ENCODE results near the gene SBDS. TPM values are rescaled to one million over a fixed set of nuclear protein-coding genes. Genes with fewer than 3 reads are reported as not detected.
"Not testable (repeated sequence)": the region's sequence is repeated elsewhere in the genome, so short reads cannot be mapped to it uniquely, and the experiment has no call there.

SBDS gene
- total RNA-seq, 1 experiment from 2014 or later: 17.5 TPM

GRCh38 chr7:67022511-67022910 lies 27.1 kb upstream of the SBDS start:
- Histone ChIP-seq H3K79me2 (ENCODE audit: low read length) (peaks cover 3% of the 10 kb centered on the region; the same call in 1 of the 2 replicates), H3K36me3 (ENCODE audit: insufficient read depth, low read length) (peaks cover 12% of the 10 kb centered on the region; the same call in 1 of the 2 replicates), H3K4me1 (ENCODE audit: low read length) (no peaks in the 10 kb centered on the region), H2AFZ (ENCODE audit: low read length) (no peak overlapping the region), H4K20me1 (ENCODE audit: insufficient read depth, low read depth, low read length) (no peaks in the 10 kb centered on the region), H3K4me2 (ENCODE audit: low read depth, low read length, poor library complexity, severe bottlenecking) (no peak overlapping the region), H3K9me2 (replicated peaks; ENCODE audit: insufficient read depth, low read length) (no peaks in the 10 kb centered on the region), H3K27me3 (ENCODE audit: low read length) (no peaks in the 10 kb centered on the region), H3K4me3 (ENCODE audit: low read length) (no peak overlapping the region), H3K27ac (ENCODE audit: low read length) (no peak overlapping the region), H3K9me3 (ENCODE audit: low read length) (no peaks in the 10 kb centered on the region), H3K9ac (ENCODE audit: low read length) (no peak overlapping the region)
- DNase-seq: no peak

GRCh38 chr7:67021260-67021659 lies 25.9 kb upstream of the SBDS start:
- no peak for DNase-seq
- peaks cover 3% of the 10 kb centered on the region; the same call in 1 of the 2 replicates for H3K79me2 ChIP-seq (ENCODE audit: low read length)

GRCh38 chr7:67019562-67020390 lies 24.4 kb upstream of the SBDS start:
- H2AFZ ChIP-seq (ENCODE audit: low read length): no peak overlapping the region
- no peaks in the 10 kb centered on the region for H3K27me3 ChIP-seq (ENCODE audit: low read length)
- H3K4me2 ChIP-seq (ENCODE audit: low read depth, low read length, poor library complexity, severe bottlenecking): no peak overlapping the region
- no peaks in the 10 kb centered on the region for H3K9me2 ChIP-seq (replicated peaks; ENCODE audit: insufficient read depth, low read length)
- H4K20me1 ChIP-seq (ENCODE audit: insufficient read depth, low read depth, low read length): no peaks in the 10 kb centered on the region
- no peak for DNase-seq
- H3K4me1 ChIP-seq (ENCODE audit: low read length): no peaks in the 10 kb centered on the region
- H3K9ac ChIP-seq (ENCODE audit: low read length): no peak overlapping the region
- H3K36me3 ChIP-seq (ENCODE audit: insufficient read depth, low read length): peaks cover 12% of the 10 kb centered on the region; the same call in 1 of the 2 replicates
- H3K9me3 ChIP-seq (ENCODE audit: low read length): no peaks in the 10 kb centered on the region
- H3K79me2 ChIP-seq (ENCODE audit: low read length): peaks cover 3% of the 10 kb centered on the region; the same call in 1 of the 2 replicates
- no peak overlapping the region for H3K4me3 ChIP-seq (ENCODE audit: low read length)
- H3K27ac ChIP-seq (ENCODE audit: low read length): no peak overlapping the region

More at GRCh38 chr7:67021260-67021659, 25.9 kb upstream of the SBDS start:
- Histone ChIP-seq H3K27me3 (ENCODE audit: low read length) (no peaks in the 10 kb centered on the region), H3K9me3 (ENCODE audit: low read length) (no peaks in the 10 kb centered on the region), H3K27ac (ENCODE audit: low read length) (no peak overlapping the region), H3K4me3 (ENCODE audit: low read length) (no peak overlapping the region), H3K4me2 (ENCODE audit: low read depth, low read length, poor library complexity, severe bottlenecking) (no peak overlapping the region), H3K9ac (ENCODE audit: low read length) (no peak overlapping the region), H2AFZ (ENCODE audit: low read length) (no peak overlapping the region), H3K9me2 (replicated peaks; ENCODE audit: insufficient read depth, low read length) (no peaks in the 10 kb centered on the region), H3K36me3 (ENCODE audit: insufficient read depth, low read length) (peaks cover 12% of the 10 kb centered on the region; the same call in 1 of the 2 replicates), H3K4me1 (ENCODE audit: low read length) (no peaks in the 10 kb centered on the region), H4K20me1 (ENCODE audit: insufficient read depth, low read depth, low read length) (no peaks in the 10 kb centered on the region)

GRCh38 chr7:67018940-67019339 lies 23.6 kb upstream of the SBDS start:
- H3K36me3 ChIP-seq (ENCODE audit: insufficient read depth, low read length): peaks cover 12% of the 10 kb centered on the region; the same call in 1 of the 2 replicates
- H2AFZ ChIP-seq (ENCODE audit: low read length): no peak overlapping the region
- H3K27ac ChIP-seq (ENCODE audit: low read length): no peak overlapping the region
- no peak overlapping the region for H3K9ac ChIP-seq (ENCODE audit: low read length)
- H4K20me1 ChIP-seq (ENCODE audit: insufficient read depth, low read depth, low read length): no peaks in the 10 kb centered on the region
- no peaks in the 10 kb centered on the region for H3K4me1 ChIP-seq (ENCODE audit: low read length)
- no peaks in the 10 kb centered on the region for H3K9me2 ChIP-seq (replicated peaks; ENCODE audit: insufficient read depth, low read length)
- peaks cover 3% of the 10 kb centered on the region; the same call in 1 of the 2 replicates for H3K79me2 ChIP-seq (ENCODE audit: low read length)
- no peaks in the 10 kb centered on the region for H3K27me3 ChIP-seq (ENCODE audit: low read length)
- no peak overlapping the region for H3K4me2 ChIP-seq (ENCODE audit: low read depth, low read length, poor library complexity, severe bottlenecking)
- H3K9me3 ChIP-seq (ENCODE audit: low read length): no peaks in the 10 kb centered on the region
- no peak overlapping the region for H3K4me3 ChIP-seq (ENCODE audit: low read length)
- DNase-seq: no peak

GRCh38 chr7:67017971-67018370 lies 22.6 kb upstream of the SBDS start:
- not testable (repeated sequence) for H4K20me1 ChIP-seq (ENCODE audit: insufficient read depth, low read depth, low read length); H2AFZ ChIP-seq (ENCODE audit: low read length); H3K4me1 ChIP-seq (ENCODE audit: low read length); H3K79me2 ChIP-seq (ENCODE audit: low read length); H3K9me2 ChIP-seq (replicated peaks; ENCODE audit: insufficient read depth, low read length); H3K9me3 ChIP-seq (ENCODE audit: low read length); H3K9ac ChIP-seq (ENCODE audit: low read length); H3K27ac ChIP-seq (ENCODE audit: low read length); H3K4me2 ChIP-seq (ENCODE audit: low read depth, low read length, poor library complexity, severe bottlenecking); H3K4me3 ChIP-seq (ENCODE audit: low read length); DNase-seq; H3K27me3 ChIP-seq (ENCODE audit: low read length)
- peaks cover 12% of the 10 kb centered on the region; the same call in 1 of the 2 replicates for H3K36me3 ChIP-seq (ENCODE audit: insufficient read depth, low read length)

- not testable (repeated sequence) for H4K20me1 ChIP-seq (ENCODE audit: insufficient read depth, low read depth, low read length); DNase-seq; H3K79me2 ChIP-seq (ENCODE audit: low read length); H3K27ac ChIP-seq (ENCODE audit: low read length); H3K4me1 ChIP-seq (ENCODE audit: low read length); H3K4me3 ChIP-seq (ENCODE audit: low read length); H3K9me3 ChIP-seq (ENCODE audit: low read length); H3K36me3 ChIP-seq (ENCODE audit: insufficient read depth, low read length); H3K27me3 ChIP-seq (ENCODE audit: low read length); H2AFZ ChIP-seq (ENCODE audit: low read length); H3K4me2 ChIP-seq (ENCODE audit: low read depth, low read length, poor library complexity, severe bottlenecking); H3K9me2 ChIP-seq (replicated peaks; ENCODE audit: insufficient read depth, low read length); H3K9ac ChIP-seq (ENCODE audit: low read length)
Observed at GRCh38 chr7:67014076-67014622, 18.8 kb upstream of the SBDS start.

- not testable (repeated sequence) for H3K27ac ChIP-seq (ENCODE audit: low read length); H3K9me2 ChIP-seq (replicated peaks; ENCODE audit: insufficient read depth, low read length); H3K4me2 ChIP-seq (ENCODE audit: low read depth, low read length, poor library complexity, severe bottlenecking); H2AFZ ChIP-seq (ENCODE audit: low read length); H4K20me1 ChIP-seq (ENCODE audit: insufficient read depth, low read depth, low read length); H3K27me3 ChIP-seq (ENCODE audit: low read length); H3K4me1 ChIP-seq (ENCODE audit: low read length); DNase-seq; H3K4me3 ChIP-seq (ENCODE audit: low read length); H3K9me3 ChIP-seq (ENCODE audit: low read length); H3K9ac ChIP-seq (ENCODE audit: low read length)
- peaks cover 17% of the 10 kb centered on the region for H3K36me3 ChIP-seq (ENCODE audit: insufficient read depth, low read length)
- H3K79me2 ChIP-seq (ENCODE audit: low read length): peaks cover 16% of the 10 kb centered on the region
Observed at GRCh38 chr7:67009677-67010076, 14.3 kb upstream of the SBDS start.

GRCh38 chr7:67008260-67008659 lies 12.9 kb upstream of the SBDS start:
- Histone ChIP-seq H3K79me2 (ENCODE audit: low read length) (peaks cover 21% of the 10 kb centered on the region), H4K20me1 (ENCODE audit: insufficient read depth, low read depth, low read length) (no peaks in the 10 kb centered on the region), H3K27me3 (ENCODE audit: low read length) (no peaks in the 10 kb centered on the region), H3K9ac (ENCODE audit: low read length) (no peak overlapping the region), H3K4me2 (ENCODE audit: low read depth, low read length, poor library complexity, severe bottlenecking) (no peak overlapping the region), H3K27ac (ENCODE audit: low read length) (no peak overlapping the region), H3K9me3 (ENCODE audit: low read length) (no peaks in the 10 kb centered on the region), H3K9me2 (replicated peaks; ENCODE audit: insufficient read depth, low read length) (no peaks in the 10 kb centered on the region), H3K36me3 (ENCODE audit: insufficient read depth, low read length) (peaks cover 20% of the 10 kb centered on the region), H3K4me1 (ENCODE audit: low read length) (peaks cover 7% of the 10 kb centered on the region), H3K4me3 (ENCODE audit: low read length) (no peak overlapping the region), H2AFZ (ENCODE audit: low read length) (no peak overlapping the region)
- DNase-seq: no peak

Data from Karpas-422 (cell line).